ENCODE results near the gene KCNK2.
"Not testable (repeated sequence)": the region's sequence is repeated elsewhere in the genome, so short reads cannot be mapped to it uniquely, and the experiment has no call there.

The KCNK2 gene

DNA sequence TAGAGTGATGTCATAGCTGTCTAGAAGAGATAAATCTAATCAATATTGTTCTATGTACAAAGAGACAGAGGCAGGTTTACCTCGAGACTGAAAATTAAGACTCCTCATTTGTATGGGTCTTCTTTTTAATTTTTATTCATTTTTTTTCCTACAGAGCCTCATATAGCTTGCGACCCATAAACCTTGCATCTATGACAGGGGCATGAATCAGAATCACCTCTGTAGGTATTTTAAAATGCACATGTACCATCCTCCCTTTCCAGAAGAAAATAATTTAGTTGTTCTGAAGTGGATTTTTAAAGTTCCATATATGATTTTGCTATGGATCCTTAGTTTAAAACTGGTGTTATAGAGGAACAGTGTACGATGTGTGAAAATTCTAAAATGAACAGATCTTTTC is 64.5 kb downstream of the KCNK2 start:
- H3K4me3 ChIP-seq (ENCODE audit: low read depth, low read length) = no peak overlapping the region
- TF ChIP-seq, protein P1, sequence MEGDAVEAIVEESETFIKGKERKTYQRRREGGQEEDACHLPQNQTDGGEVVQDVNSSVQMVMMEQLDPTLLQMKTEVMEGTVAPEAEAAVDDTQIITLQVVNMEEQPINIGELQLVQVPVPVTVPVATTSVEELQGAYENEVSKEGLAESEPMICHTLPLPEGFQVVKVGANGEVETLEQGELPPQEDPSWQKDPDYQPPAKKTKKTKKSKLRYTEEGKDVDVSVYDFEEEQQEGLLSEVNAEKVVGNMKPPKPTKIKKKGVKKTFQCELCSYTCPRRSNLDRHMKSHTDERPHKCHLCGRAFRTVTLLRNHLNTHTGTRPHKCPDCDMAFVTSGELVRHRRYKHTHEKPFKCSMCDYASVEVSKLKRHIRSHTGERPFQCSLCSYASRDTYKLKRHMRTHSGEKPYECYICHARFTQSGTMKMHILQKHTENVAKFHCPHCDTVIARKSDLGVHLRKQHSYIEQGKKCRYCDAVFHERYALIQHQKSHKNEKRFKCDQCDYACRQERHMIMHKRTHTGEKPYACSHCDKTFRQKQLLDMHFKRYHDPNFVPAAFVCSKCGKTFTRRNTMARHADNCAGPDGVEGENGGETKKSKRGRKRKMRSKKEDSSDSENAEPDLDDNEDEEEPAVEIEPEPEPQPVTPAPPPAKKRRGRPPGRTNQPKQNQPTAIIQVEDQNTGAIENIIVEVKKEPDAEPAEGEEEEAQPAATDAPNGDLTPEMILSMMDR (IDR thresholded peaks at IDR 0.05; ENCODE audit: low read depth, low read length) = no peak

DNA sequence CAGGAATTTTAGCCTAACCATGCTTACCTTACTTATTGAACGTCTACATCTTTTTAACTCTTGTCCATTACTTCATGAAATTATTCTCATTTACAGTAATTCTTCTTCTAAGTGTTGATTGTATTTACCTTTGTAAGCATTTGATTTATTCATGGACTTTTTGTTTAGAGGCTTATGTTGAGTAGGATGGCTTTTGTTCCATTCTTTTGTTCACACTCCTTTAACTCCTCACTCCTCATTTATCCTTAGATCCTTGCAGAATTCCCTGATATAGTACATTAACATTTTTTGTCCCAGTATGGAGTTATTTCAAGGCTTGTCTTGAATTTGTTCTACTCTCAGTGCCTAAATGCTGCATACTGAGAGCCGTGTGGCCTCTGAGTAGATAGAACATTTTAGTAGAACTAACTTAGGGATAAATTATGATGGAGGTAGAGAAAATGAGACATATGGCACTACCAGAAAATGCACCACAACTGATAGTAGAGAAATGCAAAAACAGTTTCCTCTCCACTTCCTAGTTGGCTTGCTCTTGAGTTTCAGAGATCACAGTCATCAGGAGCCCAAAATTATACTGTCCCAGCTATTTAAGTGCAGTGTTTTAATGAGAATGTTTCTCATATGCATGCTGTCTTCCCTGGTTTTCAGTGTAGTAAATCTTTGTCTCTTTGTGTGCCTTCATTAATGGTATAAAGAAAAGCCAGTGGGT is 69.5 kb downstream of the KCNK2 start:
- TF ChIP-seq, protein P1 (IDR thresholded peaks at IDR 0.05; ENCODE audit: low read depth, low read length) = no peak
- no peak overlapping the region for H3K4me3 ChIP-seq (ENCODE audit: low read depth, low read length)

DNA sequence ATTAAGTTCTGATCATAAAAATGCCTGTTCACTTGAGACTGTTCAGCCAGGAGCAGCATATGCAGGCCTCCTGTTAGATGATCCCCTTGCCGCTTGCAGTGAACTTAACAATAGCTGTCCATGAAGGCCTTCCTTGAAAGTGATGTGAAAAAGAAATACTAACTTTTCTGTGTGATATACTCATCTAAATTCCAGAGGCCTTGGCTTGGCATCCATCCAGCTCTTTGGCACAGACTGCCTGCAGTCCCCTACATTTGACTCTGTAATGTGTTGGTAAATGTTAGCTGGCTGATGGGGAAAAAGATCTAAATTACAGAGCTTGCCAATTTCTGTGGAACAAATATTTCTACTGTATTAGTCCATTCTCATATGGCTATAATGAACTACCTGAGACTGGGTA is 73.7 kb downstream of the KCNK2 start:
- no peak overlapping the region for H3K4me3 ChIP-seq (ENCODE audit: low read depth, low read length)
- TF ChIP-seq, protein P1 (IDR thresholded peaks at IDR 0.05; ENCODE audit: low read depth, low read length) = no peak

DNA sequence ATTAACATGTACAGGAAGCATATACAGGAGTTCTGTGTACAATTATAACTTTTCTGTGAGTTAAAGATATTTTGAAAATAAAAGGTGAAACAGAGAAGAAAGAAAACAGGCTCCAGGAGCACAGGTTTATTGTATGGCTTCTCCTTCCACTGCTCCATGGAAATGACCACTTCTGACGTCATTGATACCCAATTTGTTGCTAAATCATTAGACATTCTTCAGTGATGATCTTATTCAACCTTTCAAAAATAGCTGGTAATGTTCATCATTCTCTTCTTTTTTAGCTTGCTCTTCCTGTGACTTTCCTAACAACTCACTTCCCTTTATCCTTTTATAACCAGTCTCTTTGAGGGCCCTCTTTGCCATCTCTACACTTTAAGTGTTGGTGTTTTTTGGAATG is 77.8 kb downstream of the KCNK2 start:
- no peak overlapping the region for H3K4me3 ChIP-seq (ENCODE audit: low read depth, low read length)
- TF ChIP-seq, protein P1 (IDR thresholded peaks at IDR 0.05; ENCODE audit: low read depth, low read length) = no peak

DNA sequence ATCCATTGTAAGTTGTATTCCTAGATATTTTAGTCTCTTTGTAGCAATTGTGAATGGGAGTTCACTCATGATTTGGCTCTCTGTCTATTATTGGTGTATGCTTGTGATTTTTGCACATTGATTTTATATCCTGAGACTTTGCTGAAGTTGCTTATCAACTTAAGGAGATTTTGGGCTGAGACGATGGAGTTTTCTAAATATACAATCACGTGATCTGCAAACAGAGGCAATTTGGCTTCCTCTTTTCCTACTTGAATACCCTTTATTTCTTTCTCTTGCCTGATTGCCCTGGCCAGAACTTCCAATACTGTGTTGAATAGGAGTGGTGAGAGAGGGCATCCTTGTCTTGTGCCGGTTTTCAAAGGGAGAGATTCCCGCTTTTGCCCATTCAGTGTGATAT is 80.6 kb downstream of the KCNK2 start:
- not testable (repeated sequence) for H3K4me3 ChIP-seq (ENCODE audit: low read depth, low read length)

DNA sequence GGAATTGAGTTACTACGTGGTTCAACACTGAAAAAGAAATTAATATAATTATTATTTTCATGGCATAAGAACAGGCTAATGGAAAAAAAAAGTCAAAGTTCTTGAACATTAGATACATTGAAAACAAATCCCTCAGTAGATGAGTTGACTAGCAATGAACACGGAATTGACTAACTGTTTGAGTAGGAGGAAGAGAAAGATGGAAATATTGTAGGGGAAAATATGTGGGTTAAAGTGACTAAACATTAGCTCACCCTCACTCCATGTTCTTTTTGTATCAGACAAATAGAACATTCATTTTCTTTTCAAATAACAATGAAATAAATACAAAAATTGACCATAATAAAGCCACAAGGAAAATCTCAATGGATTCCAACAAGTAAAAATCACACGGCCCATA is 84.3 kb downstream of the KCNK2 start:
- no peak overlapping the region for H3K4me3 ChIP-seq (ENCODE audit: low read depth, low read length)
- TF ChIP-seq, protein P1 (IDR thresholded peaks at IDR 0.05; ENCODE audit: low read depth, low read length) = no peak

DNA sequence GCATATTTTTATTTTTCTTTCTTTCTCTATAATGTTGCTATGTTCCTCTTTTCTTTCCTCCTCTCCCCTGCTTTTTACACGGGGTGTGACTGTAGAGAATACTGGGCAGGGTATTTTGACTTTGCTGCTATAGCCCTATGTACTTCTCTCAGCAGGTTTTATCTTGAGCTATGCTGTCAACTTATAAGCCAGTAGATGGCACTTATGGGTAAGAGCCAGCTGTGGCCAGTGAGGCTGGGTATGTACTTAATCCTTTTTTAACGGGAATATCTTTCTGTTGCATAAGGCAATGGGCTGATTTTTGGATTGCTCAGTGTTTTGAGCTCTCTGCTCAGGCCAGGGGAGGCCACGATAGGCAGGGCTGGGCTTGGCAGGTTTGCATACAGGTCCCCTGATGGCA is 99.0 kb downstream of the KCNK2 start:
- H3K4me3 ChIP-seq (ENCODE audit: low read depth, low read length) = no peak overlapping the region

More for the DNA sequence above, 99.0 kb downstream of the KCNK2 start:
- TF ChIP-seq, protein P1 (IDR thresholded peaks at IDR 0.05; ENCODE audit: low read depth, low read length) = no peak

All from WI38 (cell line).